Activated CD8-positive, alpha-beta memory T cell treated with anti-CD3 and anti-CD28 coated beads for 36 hours (primary cell): ENCODE data around the gene SOX8. TPM values are rescaled to one million over a fixed set of nuclear protein-coding genes. Genes with fewer than 3 reads are reported as not detected.

ENCODE experiments used
- CTCF ChIA-PET: fragments of 350-600 bp; sonication (Branson Sonifier 250); formaldehyde crosslinking; loops from one replicate; lab custom pipeline; 2021; ENCODE audit warnings: antibody characterized with exemption; lab: Charles Lee
- POLR2A ChIA-PET: fragments of 350-600 bp; sonication (Branson Sonifier 250); formaldehyde crosslinking; loops from one replicate; lab custom pipeline; 2021; ENCODE audit warnings: antibody characterized with exemption; lab: Charles Lee
- total RNA-seq, 2 experiments: library from RNA; stranded (reverse); gene quantifications; one replicate each; pipeline ENCODE4 v1.2.3, GENCODE V29; 2021

The SOX8 gene
- total RNA-seq, 2 experiments from 2014 or later: 0.61 to 0.63 TPM

GRCh38 chr16:1029259-1029545 is 47.6 kb downstream of the SOX8 start:
- CTCF ChIA-PET: no interaction called here

GRCh38 chr16:1030473-1030901 is 48.9 kb downstream of the SOX8 start:
- POLR2A ChIA-PET: no interaction called here
- CTCF ChIA-PET: no interaction called here

More at GRCh38 chr16:1029259-1029545, 47.6 kb downstream of the SOX8 start:
- POLR2A ChIA-PET: no interaction called here

GRCh38 chr16:1031666-1032065 is 50.1 kb downstream of the SOX8 start:
- ChIA-PET CTCF (no interaction called here), POLR2A (no interaction called here)

GRCh38 chr16:1032607-1033006 is 51.0 kb downstream of the SOX8 start:
- CTCF ChIA-PET: no interaction called here
- POLR2A ChIA-PET: no interaction called here

GRCh38 chr16:1033128-1033679 is 51.6 kb downstream of the SOX8 start:
- POLR2A ChIA-PET: no interaction called here
- CTCF ChIA-PET: no interaction called here

GRCh38 chr16:1034230-1035065 is 52.9 kb downstream of the SOX8 start:
- CTCF ChIA-PET: no interaction called here
- POLR2A ChIA-PET: no interaction called here

GRCh38 chr16:1035066-1035415 is 53.5 kb downstream of the SOX8 start:
- ChIA-PET CTCF (no interaction called here), POLR2A (no interaction called here)

- CTCF ChIA-PET: no interaction called here
- POLR2A ChIA-PET: no interaction called here
Observed at GRCh38 chr16:1036166-1036565, 54.6 kb downstream of the SOX8 start.

Other genes with a start within 250 kb of the SOX8 start
- 10 to 100 TPM; 33.4 to 34.5 TPM for gene CIAO3, start 240.8 kb upstream of the SOX8 start, total RNA-seq
- gene MSLN, start 221.0 kb upstream of the SOX8 start, total RNA-seq: not detected
- 10 to 100 TPM; 40.6 to 44.4 TPM for gene RPUSD1, start 193.4 kb upstream of the SOX8 start, total RNA-seq
- 100 to 1,000 TPM; 122 to 128 TPM for gene CHTF18, start 193.2 kb upstream of the SOX8 start, total RNA-seq
- not detected for gene GNG13, start 181.0 kb upstream of the SOX8 start, total RNA-seq
- 1 to 10 TPM; 7.7 to 7.8 TPM for gene LMF1, start 10.8 kb upstream of the SOX8 start, total RNA-seq
- not detected for gene SSTR5, start 91.0 kb downstream of the SOX8 start, total RNA-seq
- not detected for gene C1QTNF8, start 114.5 kb downstream of the SOX8 start, total RNA-seq
- under 1 TPM; 0.44 to 0.63 TPM for gene CACNA1H, start 171.3 kb downstream of the SOX8 start, total RNA-seq
- not detected for gene TPSG1, start 243.5 kb downstream of the SOX8 start, total RNA-seq
- gene TPSB2, start 248.4 kb downstream of the SOX8 start, total RNA-seq: not detected